ENCODE measurements around the gene VAC14.

DNA sequence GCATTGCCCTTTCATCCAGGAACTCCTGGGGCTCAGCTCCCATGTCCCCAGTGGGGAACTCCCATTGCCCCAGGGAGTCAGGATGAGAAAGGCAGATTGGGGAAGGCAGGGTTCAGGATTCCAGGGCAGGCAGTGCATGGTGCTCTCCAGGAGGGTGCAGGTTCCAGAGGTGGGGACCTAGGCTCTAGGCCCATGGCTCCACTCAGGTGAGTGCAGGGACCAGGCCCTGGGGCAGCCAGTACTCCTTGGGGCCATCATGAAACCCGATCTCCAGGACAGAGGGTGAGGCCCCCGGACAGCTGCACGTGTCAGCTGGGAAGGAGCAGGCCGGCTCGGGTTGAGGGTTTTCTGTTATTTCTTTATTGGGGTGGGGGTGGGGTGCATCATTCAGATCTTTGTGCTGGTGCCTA, 113.9 kb downstream of the VAC14 start:
- TF ChIP-seq, protein P1, sequence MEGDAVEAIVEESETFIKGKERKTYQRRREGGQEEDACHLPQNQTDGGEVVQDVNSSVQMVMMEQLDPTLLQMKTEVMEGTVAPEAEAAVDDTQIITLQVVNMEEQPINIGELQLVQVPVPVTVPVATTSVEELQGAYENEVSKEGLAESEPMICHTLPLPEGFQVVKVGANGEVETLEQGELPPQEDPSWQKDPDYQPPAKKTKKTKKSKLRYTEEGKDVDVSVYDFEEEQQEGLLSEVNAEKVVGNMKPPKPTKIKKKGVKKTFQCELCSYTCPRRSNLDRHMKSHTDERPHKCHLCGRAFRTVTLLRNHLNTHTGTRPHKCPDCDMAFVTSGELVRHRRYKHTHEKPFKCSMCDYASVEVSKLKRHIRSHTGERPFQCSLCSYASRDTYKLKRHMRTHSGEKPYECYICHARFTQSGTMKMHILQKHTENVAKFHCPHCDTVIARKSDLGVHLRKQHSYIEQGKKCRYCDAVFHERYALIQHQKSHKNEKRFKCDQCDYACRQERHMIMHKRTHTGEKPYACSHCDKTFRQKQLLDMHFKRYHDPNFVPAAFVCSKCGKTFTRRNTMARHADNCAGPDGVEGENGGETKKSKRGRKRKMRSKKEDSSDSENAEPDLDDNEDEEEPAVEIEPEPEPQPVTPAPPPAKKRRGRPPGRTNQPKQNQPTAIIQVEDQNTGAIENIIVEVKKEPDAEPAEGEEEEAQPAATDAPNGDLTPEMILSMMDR (IDR thresholded peaks at IDR 0.05), result no peak
- no peak for TF ChIP-seq EP300 (IDR thresholded peaks at IDR 0.05)
